HG03139 (cell line): ENCODE measurements around the gene CLMP.
"Not testable (repeated sequence)": the region's sequence is repeated elsewhere in the genome, so short reads cannot be mapped to it uniquely, and the experiment has no call there.

Experiments
- ATAC-seq: cut with Tn5 transposase; IDR thresholded peaks from one replicate; pipeline ENCODE4 v1.9.1; 2021; ENCODE audit not compliant: unreplicated experiment

The CLMP gene

GRCh38 chr11:123218451-123218850 lies 23.4 kb upstream of the CLMP start:
- no peak for ATAC-seq

DNA sequence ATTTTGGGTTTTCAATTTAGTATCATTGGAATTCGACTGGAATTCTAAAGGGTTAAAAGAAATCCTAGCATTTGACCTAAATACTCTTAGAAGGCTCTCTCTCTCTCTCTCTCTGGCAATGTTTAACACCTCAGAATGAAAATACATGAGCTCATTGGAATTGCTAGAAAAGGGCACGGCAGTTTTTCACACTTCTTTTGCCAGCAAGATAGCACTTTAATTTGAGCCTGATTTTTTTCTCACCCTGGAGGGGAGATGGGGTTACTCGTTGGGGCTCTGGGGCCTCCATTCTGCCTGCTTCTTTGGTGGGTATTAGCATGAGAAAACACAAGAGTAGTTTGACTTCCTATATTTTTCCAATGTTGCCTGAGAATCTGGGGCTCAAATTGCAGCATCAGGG lies 22.8 kb upstream of the CLMP start:
- ATAC-seq, result no peak

DNA sequence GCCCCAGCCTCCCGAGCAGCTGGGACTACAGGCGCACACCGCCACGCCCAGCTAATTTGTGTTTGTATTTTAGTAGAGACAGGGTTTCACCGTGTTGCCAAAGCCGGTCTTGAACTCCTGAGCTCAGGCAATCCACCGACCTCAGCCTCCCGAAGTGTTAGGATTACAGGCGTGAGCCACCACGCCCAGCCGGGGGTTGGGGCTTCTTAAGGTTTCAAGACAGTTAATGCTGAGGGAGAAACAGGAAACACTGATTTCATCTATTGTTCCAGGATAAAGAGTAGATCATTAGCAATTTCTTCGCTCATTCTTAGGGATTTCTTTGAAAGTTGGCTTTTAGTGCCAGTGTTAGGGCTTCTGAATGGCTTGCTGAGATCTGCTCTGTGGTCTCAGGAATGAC lies 21.2 kb upstream of the CLMP start:
- ATAC-seq, result no peak

GRCh38 chr11:123214940-123215339 lies 19.9 kb upstream of the CLMP start:
- no peak for ATAC-seq

DNA sequence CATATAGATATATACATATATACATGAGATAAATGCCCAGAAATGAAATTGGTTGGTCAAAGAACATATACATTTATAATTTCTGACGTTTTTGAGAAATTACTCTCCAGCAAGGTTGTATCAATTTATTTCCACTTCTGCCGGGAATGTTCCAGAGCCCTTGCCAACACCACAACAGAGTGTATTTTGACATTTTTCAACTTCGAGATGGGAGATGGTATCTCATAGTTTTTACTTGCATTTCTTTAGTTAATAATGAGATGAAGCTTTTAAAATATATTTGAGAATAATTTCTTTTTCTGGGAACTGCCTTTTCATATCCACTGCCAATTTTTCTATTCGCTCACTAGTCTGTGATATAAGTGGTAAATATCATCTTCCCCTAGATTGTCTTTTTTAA lies 19.3 kb upstream of the CLMP start:
- ATAC-seq, result no peak

DNA sequence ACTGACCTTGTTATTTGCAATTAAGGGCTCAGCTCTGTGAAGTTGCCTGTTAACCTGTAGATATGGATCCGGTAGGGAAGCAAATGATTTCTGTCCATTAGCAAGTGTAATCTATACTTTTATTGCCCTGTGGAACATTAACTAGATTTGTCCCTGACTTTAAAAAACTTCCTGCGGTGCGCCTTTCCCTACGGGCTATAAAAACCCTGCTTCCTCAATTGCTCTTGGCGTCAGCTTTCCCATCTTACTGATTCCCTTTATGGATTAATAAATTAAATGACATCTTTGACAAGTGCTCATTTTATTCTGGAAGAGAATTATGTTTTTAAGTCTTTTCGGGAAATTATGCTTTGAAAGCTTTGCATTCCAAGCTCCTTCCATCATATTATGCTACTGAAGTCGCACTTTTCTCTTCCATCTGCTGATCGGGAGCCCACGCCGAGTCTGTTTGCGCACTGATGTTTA lies 18.3 kb upstream of the CLMP start:
- ATAC-seq, result no peak

DNA sequence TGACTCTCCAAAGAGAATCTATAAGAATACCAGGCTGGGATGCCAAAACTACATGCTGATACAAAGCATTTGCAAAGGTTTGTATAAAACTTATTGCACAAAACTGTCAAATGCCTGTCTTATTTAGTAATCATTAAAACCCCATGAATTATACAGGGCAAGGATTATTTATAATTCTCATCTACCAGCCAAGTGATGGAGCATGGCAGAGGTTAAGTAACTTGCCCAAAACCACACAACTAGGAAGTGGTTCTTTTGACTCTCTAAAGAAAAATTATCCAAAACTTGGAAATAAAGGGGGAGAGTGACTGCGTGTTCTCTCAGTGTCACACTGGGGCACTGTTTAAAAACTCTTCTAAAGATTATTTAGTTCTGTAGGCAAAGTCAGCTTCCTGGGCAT lies 17.4 kb upstream of the CLMP start:
- no peak for ATAC-seq

GRCh38 chr11:123211981-123212380 lies 16.9 kb upstream of the CLMP start:
- ATAC-seq, result no peak

DNA sequence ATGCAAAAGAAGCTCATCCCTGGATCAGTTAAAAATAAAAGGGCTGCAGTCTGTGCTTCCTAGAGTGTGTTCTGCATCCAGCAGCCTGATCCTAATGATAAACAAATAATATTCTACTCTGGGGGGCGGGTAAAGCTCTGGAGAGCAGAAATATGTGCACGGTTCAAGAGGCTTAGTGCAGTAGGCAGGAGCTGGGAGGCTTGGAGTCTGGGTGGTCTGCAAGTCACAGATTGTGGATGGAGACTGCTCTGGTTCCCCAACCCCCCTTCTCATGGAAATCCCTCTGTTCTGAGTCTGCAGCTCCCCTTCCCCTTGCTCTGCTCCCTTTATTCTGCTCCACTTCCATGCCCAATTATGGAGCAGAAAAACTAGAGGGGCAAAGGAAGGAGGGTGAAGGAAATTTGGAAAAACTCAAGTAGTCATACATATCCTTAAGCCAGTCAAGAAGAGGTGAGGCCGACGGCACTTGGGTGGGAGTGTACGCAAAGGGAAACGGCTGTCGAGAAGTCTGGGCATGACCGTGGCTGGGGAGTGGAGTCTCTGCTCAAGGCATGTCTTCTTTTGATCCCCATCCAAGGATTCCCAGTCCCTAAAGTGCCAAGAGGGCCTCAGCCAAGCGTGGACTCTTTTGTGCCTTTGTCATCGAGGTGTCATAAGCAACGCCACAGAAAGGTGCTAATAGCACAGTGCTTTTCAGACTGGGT lies 16.3 kb upstream of the CLMP start:
- ATAC-seq, result no peak

- ATAC-seq, result no peak
These were observed 14.5 kb upstream of the CLMP start for GRCh38 chr11:123209591-123209990.

DNA sequence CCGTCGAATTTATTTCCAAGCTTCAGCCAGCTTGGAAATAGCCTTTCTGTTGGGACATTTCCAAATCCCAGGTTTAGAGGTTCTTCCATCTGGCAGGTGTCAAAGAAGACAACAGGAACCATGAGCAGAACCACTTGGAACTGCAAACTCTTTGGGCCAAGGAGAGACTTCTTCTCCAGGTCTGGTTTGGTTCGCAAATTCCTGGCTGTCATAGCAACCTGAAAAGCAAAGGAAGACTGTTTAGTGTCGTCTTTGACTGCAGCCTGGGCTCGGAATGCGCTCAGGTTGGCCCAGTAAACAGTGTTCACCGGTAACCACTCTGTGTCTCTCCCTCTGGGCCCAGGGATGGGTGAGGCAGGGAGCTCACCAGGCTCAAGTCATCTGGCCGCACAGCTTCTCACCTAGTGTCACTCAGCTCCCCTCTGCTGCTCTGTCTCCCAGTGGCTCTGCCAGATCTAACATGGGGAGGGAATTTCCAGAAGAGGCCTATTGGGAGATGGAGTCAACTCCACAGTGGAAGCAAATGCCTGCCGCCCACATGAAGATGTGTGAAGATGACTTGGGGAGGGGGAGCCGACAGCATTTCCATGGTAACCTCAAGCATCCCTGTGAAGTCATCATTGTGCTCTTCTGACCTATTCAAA lies 11.9 kb upstream of the CLMP start:
- ATAC-seq, result no peak

GRCh38 chr11:123206055-123206454 lies 11.0 kb upstream of the CLMP start:
- not testable (repeated sequence) for ATAC-seq

- ATAC-seq, result no peak
These were observed 8.9 kb upstream of the CLMP start for GRCh38 chr11:123203934-123204333.

GRCh38 chr11:123203471-123203870 lies 8.4 kb upstream of the CLMP start:
- ATAC-seq, result no peak

- ATAC-seq, result no peak
These were observed 7.4 kb upstream of the CLMP start for GRCh38 chr11:123202155-123203151.

- ATAC-seq, result no peak
These were observed 5.2 kb upstream of the CLMP start for GRCh38 chr11:123200264-123200663.

DNA sequence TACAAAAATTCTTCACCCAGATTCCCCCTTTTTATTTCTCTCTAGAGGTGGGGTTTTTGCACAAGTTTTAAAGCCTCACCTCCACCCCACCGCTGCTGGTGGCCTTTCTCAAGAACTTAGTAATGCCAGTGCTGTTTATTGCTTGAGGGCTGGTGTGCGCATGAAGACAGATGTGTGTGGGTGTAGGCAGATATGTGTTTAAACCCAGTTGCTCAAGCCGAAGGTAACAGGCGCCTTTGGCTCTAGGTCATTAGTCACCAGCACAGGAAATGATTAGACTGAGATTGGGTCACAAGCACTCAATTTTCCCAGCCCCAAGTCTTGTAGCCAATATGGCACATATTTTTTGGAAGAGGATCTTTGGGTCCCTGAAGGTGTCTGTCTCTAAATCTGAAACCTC lies 2.7 kb upstream of the CLMP start:
- ATAC-seq, result no peak

DNA sequence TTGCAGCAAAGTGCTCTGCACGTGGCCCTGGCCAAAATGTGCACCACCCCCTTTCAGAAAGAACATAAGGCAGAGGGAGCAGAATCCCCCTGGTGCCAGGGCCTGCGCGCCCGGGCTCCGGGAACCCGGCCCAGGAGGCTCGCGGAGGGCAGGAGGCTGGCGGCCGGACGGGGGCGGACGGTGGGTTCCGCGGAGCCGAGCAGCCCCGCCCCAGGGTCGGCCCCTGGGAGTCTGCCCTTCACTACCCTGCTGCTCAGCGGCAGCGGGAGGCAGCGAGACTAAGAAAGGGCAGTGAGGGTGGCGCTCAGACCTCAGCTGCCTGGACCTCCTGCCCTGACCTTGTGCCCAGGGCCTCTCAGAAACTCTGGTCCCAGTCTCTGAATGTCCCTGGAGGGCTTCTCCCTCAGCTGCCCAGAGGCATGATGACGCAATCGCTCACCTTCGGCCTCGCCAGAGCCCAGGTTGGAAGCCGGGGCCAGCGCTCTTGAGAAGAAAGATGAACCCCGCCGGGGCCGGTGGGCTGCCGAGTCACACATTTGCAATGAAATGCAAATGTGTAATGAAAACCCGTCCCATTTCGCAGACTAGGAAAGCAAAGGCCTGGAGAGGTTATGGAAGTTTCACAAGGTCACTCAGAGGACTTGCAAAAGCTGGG lies 1.1 kb upstream of the CLMP start:
- no peak for ATAC-seq

- ATAC-seq, result no peak
These were observed 486 bp downstream of the CLMP start for GRCh38 chr11:123194337-123195187.

GRCh38 chr11:123193742-123194141 lies 1.3 kb downstream of the CLMP start:
- ATAC-seq, result no peak
